Kidney epithelial cell (primary cell): ENCODE results near the gene CCR5AS.
"Not testable (repeated sequence)": the region's sequence is repeated elsewhere in the genome, so short reads cannot be mapped to it uniquely, and the experiment has no call there.

Experiments used
- DNase-seq: peaks from one replicate; pipeline ENCODE4 v3.0.0-alpha.2; 2010; ENCODE audit warnings: low read depth
- H3K27me3 ChIP-seq: 2 replicates; pipeline ENCODE4 v1.6.0; 2011; ENCODE audit warnings: low read length; ENCODE audit not compliant: control insufficient read depth, insufficient read depth
- H3K36me3 ChIP-seq: 2 replicates; pipeline ENCODE4 v1.5.1; 2011; ENCODE audit warnings: low read length; ENCODE audit not compliant: control insufficient read depth, insufficient read depth
- H3K4me3 ChIP-seq: 2 replicates; pipeline ENCODE4 v1.5.1; 2011; ENCODE audit warnings: low read depth, mild to moderate bottlenecking, control low read depth, low read length
- CTCF ChIP-seq: IDR thresholded peaks from 2 replicates; pipeline ENCODE4 v1.5.1; 2011; ENCODE audit warnings: mild to moderate bottlenecking, moderate library complexity, low read length, control low read depth, inconsistent platforms; ENCODE audit not compliant: insufficient read depth, poor library complexity, severe bottlenecking

CCR5AS gene

DNA sequence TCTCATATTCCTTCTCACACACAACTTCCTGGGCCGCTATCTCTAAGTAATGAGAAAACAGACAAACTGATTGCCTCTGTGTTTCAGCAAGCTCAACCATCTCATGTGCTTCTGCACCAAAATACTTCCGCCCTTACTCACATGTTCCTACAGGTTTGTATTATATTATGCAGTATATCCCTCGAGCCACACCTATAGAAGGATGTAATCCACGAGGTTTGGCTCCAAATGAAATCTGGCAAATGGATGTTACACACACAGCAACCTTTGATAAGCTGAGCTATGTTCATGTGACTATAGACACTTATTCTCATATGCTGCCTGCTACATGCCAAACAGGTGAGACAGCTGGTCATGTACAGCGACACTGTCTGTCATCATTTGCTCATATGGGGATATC is 22.8 kb upstream of the CCR5AS start:
- TF ChIP-seq CTCF = no peak
- Histone ChIP-seq H3K4me3 (no peak overlapping the region), H3K27me3 (no peaks in the 10 kb centered on the region), H3K36me3 (no peaks in the 10 kb centered on the region)
- no peak for DNase-seq

DNA sequence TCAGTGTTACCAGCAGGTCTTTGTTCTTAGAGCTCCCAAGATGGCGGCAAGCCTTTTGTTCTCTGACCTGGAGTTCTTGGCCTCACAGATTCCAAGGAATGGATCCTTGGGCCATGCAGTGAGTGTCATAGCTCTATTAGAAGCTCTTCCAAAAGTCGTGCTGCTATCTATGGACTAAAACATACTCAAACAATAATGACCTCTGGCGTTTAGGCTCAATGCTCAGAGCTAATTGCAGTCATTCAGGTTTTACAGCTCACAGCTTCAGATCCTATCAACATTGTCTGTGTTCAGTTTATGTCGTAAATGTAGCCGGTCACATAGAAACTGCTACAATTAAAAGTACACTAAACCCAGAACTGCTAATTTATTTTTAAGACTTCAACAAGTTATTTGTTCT is 22.4 kb upstream of the CCR5AS start:
- H3K4me3 ChIP-seq = no peak overlapping the region
- no peaks in the 10 kb centered on the region for H3K36me3 ChIP-seq
- TF ChIP-seq CTCF = no peak
- DNase-seq = no peak
- no peaks in the 10 kb centered on the region for H3K27me3 ChIP-seq

DNA sequence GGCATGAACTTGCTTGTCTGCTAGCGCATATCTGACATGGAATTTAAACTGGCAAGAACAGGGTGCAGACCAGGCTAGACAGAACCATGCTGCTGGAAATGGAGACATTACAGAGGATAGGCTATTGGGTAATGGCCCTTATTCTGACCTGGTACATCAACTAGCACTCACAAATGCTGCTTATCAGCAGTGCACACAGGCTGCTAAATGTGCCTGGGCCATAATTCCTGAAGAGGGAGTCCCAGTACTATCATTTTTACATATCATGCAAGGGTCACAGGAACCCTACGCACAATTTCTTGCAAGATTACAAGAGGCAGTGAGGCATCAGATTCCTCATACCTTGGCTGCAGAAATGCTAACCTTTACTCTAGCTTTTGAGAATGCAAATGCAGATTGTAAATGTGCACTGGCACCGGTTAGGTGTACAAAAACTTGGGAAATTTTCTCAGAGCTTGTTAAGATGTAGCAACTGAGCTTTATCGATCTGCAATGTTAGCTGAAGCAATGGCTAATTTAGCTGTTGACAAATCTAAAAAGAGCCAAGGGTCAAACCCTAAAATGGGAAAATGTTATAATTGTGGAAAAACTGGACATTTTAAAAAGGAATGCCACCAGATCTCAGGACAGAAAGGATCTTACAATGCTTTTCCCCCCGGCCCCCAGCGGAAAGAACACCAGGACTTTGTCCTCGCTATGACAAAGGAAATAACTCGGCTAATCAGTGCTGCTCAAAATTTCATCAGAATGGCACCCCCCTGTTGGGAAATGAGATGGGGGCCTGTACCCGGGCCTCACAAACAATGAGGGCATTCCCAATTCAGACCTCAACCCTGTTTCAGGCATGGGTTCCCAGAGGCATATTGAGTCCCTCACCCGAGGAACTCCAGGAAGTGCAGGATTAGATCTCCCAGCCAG is 21.3 kb upstream of the CCR5AS start:
- no peak for DNase-seq
- peak; percentile 2 for TF ChIP-seq CTCF
- H3K4me3 ChIP-seq = no peak overlapping the region
- no peaks in the 10 kb centered on the region for H3K36me3 ChIP-seq
- H3K27me3 ChIP-seq = no peaks in the 10 kb centered on the region

DNA sequence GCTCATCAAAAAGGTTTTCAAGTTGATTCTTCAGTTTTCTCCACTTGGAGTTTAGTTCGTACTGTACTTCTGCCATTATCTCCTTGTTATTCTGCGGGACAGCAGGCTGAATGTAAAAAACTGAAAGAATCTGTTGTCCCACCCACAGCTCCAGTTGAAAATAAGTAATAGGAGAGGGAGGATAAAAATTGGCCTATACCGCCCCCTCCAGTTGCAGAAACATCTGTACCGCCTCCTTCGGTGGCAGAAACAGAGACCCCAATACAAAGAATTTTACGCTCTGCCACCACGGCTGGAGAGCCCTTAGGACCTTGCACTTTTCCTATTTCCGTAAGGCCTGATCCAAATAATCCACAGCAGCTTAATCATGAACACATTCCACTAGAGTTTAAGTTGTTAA is 20.5 kb upstream of the CCR5AS start:
- not testable (repeated sequence) for H3K36me3 ChIP-seq, DNase-seq, H3K4me3 ChIP-seq, H3K27me3 ChIP-seq

DNA sequence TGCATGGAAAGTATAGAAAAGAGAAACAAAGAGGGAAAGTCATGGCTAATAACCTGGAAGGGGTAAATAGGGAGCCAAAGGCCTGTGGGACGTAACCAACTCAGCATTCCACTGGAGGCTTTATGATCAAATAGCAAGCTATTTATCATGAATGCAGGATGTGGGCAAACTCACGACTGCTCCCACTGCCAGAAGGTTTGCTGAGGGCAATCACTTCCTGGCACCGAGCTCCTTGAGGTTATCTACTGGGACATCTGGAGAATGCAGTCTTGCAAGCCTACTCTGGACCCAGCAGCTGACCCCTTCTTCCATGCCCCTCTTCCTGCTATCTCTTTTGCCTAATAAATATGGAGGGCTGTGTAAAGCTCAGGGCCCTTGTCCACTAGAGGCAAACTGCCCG is 19.6 kb upstream of the CCR5AS start:
- H3K4me3 ChIP-seq, H3K27me3 ChIP-seq, DNase-seq, H3K36me3 ChIP-seq: not testable (repeated sequence)

DNA sequence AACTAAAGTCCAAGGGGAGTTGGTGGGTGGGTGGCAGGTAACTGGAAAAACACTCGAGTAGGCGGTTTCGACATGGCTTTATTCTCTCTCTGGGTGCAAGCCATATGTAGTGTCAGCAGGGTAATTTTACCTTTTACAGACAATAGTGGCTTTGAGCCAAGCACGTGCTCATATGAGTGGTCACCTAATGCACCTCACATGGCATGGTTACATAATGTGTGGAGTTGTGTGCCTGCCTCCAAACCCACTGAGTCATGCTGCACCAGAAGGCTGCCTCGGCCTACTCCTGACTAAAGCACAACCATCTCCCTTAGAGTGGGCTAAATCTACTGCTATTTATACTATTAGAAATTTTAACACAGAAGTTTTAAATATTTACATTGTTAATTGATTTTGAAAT is 16.7 kb upstream of the CCR5AS start:
- no peak overlapping the region for H3K4me3 ChIP-seq
- no peak for DNase-seq
- no peak for TF ChIP-seq CTCF
- H3K27me3 ChIP-seq = no peaks in the 10 kb centered on the region
- no peaks in the 10 kb centered on the region for H3K36me3 ChIP-seq

DNA sequence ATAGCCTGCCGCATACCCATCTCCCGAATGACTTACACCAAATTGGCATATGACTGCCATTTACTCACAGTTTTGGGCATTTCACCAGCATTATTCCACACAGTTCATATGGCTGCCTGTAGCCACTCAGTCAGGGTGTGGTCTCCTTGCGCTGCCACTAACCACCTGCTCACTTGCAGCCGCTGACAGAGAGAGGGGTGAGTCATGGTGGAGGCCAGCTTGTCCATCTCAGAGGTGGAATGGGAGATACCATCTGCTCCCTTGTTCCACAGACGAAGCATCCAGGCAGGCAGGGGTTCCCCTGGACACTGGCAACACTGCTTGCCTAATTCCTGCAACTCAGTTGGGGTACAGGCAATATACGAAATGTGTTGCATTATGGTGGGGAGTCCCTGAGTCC is 15.8 kb upstream of the CCR5AS start:
- Histone ChIP-seq H3K27me3 (no peaks in the 10 kb centered on the region), H3K36me3 (no peaks in the 10 kb centered on the region), H3K4me3 (no peak overlapping the region)
- no peak for DNase-seq
- TF ChIP-seq CTCF = no peak
